NCI-H1417 (cell line): Measurements from ENCODE around the gene SPG7.

Experiments
- DNase-seq, 3 experiments: peaks; one replicate each; lab custom pipeline; 2025; lab: John Stamatoyannopoulos, UW

SPG7 gene

DNA sequence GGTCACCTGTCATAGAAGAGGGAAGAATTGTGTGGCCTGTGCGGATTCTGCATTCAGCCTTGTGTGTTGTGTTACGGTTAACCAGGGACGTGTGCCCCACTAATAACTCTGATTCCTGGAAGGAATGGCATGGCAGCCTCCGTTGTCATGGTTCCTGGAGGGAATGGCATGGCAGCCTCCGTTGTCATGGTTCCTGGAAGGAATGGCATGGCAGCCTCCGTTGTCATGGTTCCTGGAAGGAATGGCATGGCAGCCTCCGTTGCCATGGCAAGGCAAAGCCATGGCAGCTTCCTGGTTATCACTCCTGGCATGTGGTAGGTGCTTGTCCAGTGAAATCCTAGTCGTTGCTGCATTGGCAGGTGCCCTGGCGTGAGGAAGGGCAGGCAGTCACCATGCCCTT, 8.9 kb downstream of the SPG7 start:
- DNase-seq, result no peak

DNA sequence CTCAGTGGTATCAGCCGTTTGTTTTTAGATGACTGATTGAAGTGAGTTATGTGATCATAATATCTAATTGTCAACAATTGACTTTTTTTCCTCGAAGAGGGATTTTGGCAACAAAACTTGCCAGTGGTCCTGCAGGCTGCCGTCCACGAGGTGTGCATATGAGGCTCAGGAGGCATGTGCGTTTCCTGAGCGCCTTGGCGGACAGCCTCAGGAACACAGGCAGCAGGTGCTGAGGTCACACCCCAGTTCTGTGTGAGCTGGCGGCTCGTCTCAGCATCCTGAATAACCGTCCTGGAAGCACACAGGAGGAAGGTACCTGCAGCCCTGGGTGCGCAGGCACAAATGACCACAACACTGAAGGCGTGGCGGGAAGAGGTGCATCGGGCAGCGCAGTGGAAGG, 11.7 kb downstream of the SPG7 start:
- DNase-seq, result no peak

DNA sequence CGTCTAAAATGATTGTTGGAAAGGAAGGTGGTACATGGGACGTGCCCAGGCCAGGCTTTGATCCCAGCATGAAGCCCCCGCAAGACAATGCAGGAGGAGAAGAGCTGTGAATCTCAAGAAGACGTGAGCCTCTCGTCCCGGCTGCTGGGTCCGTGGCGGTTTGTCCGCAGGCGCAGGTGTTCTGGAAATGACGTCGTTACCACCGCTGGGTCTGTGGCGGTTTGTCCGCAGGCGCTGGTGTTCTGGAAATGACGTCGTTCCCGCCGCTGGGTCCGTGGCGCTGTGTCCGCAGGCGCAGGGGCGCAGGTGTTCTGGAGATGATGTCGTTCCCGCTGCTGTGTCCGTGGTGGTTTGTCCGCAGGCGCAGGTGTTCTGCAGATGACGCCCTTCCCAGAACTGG, 14.1 kb downstream of the SPG7 start:
- no peak for DNase-seq

DNA sequence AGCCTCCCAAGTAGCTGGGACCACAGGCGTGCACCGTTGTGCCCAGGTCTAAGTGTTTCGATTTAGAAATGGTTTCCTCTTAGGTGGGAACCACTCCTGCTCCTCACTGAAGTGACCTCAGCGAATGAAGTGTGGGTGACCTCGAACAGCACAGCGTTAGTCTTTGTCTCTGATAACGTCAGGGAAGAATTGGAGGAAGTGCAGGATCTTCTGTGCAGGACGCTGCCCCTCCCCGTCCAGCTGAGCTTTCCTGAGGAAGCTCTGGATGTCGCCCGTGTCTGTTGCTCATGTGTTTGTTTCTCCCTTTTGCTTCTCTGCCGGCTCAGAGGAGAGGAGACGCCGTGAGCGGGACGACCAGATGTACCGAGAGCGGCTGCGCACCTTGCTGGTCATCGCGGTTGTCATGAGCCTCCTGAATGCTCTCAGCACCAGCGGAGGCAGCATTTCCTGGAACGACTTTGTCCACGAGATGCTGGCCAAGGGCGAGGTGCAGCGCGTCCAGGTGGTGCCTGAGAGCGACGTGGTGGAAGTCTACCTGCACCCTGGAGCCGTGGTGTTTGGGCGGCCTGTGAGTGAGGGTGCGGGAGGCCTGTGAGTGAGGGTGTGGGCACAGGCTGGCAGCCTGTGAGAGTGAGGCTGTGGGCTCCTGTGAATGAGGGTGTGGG, 15.6 kb downstream of the SPG7 start:
- DNase-seq, result no peak

DNA sequence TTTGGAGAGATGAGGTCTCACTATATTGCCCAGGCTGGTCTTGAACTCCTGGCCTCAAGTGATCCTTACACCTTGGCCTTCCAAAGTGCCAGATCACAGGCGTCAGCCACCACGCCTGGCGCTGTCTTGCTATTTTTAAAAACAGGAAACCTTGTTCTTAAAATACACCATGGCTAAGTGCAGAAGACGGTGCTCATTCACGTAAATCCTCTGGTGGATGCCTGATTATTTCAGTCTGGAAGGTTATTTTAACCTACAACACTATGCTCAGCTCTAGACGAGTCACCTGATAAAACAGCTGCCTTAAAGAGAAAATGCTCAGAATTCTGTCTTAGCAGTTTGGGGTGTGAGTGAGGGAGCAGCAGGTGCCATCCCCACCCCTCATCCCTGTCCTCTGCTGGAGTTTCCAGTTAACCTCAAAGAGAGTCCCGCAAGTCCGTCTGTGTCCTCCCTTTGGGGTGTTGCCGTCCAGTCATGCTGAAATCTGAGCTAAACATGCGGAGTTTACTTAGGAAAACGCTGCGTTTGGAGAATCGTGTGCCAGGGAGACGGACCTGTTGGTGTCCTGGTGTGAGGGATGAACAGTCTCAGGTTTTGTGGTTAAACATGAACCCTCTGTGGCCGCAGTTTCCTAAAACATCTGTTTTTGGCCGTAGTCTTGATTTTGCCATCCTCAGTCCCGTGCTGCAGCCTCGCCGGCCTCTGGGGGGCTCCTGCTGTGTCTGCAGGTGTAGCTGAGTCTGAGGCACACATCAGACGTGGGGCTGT, 17.1 kb downstream of the SPG7 start:
- DNase-seq, result no peak

DNA sequence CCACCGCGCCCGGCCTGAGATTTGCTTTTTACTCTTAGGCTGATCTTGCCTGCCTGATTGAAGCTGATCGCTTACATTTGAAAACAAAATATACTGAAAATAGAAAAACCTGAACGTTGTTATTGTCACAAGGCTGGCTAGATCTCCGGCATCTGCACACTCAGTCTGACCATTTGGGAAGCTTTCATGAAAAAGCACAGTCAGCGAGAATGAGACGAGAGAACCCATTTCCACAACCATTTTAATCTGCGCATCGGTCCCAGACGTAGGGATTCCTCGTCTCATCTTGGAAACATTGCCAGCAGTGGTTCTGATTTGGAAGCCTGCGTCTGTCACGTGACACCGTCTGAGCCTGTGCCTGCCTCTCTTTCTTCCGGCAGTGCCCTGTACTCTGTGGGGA, 20.9 kb downstream of the SPG7 start:
- no peak for DNase-seq

DNA sequence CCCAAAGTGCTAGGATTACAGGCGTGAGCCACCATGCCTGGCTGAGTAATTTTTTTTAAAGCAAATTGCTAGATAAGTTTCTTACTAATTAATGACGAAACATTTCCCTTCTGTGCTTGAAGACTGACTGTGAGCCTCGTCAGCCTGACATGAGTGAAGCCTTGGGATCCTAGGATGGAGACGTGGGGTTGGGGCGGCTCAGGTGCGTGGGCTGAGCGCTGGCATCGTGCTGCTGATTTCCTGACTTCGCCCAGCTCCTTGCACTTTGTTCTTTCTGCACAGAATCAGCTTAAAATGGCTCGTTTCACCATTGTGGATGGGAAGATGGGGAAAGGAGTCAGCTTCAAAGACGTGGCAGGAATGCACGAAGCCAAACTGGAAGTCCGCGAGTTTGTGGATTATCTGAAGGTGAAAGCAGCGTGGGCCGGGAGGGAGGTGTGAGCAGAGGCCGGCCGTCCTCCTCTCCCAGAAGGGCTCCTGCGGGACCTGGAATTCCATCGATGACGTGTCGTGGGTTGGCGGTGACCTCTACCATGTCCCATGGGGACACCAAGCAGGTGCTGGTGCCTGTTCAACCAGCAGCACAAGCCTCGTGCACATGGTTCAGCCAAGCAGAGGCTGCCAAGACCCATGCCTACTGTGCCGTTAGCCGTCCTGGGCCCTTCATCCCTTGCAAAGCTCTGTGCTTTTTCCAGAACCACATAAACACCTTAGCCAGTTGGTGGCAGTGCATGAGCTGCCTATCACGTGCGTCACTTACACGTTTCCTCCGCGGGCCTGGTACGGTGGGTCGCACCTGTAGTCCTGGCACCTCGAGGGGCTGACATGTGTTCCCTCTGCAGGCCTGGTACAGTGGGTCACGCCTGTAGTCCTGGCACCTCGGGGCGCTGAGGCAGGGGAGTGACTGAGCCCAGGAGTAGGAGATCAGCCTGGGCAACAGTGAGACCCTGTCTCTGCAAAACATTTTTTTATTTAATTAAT, 22.5 kb downstream of the SPG7 start:
- DNase-seq, result no peak

DNA sequence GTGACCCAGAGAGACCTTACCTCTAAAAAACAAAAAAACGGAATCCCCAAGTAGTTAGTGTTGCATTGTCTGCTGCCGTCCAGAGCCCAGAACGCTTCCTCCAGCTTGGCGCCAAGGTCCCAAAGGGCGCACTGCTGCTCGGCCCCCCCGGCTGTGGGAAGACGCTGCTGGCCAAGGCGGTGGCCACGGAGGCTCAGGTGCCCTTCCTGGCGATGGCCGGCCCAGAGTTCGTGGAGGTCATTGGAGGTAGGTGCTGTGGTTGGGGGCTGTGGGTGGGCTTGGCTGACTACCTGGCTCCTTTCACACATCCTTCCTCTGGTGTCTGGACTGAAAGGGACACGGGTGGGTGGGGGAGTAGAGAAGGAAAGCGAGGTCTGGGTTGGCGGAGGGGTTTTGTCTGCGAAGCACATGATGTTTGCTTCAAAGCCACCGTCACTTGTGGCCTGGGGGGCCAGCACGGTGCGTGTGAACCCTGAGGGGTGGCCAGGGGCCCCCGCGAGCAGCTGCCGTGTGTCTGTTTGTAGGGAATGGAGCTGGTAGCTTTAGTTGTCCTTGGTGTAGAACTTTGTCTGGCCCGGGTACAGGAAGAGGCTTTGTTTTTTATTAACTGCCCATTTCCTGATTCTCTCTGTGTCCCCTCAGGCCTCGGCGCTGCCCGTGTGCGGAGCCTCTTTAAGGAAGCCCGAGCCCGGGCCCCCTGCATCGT, 23.8 kb downstream of the SPG7 start:
- no peak for DNase-seq

DNA sequence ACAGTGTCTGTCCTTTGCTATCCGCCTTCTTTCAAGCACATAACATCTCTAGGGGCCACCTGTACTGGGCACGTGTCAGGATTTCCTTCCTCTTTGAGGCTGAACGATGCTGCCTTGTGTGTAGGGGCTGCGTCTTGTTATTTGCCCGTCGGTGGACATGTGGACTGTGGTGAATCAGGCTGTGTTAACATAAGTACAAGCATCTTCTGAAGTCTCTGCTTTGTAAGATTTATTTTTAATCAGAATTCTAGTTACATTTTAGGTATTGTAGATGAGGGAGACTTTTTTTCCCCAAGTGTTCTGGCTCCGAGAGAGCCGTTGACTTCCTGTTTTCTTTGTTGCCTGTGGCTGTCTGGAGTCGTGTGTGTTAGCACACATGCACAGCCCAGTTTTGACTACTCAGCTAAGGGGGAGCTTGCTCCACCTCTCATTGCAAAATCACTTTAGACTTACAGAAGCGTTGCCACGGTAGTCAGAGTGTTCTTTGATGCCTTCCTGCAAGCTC, 26.1 kb downstream of the SPG7 start:
- DNase-seq, result no peak

DNA sequence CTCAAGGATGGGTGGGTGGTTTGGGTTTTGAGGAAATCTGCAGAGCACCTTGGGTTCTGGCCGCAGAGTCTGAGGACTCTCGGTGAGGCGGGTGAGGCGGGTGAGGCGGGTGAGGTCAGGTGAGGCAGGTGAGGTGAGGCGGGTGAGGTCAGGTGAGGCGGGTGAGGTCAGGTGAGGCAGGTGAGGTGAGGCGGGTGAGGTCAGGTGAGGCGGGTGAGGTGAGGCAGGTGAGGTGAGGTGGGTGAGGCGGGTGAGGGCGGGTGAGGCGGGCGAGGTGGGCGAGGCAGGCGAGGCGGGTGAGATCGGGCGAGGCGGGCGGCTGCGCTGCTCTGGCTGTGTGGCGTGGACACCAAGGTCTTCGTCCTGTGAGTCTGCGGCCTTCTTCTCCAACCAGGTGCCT, 28.2 kb downstream of the SPG7 start:
- no peak for DNase-seq

DNA sequence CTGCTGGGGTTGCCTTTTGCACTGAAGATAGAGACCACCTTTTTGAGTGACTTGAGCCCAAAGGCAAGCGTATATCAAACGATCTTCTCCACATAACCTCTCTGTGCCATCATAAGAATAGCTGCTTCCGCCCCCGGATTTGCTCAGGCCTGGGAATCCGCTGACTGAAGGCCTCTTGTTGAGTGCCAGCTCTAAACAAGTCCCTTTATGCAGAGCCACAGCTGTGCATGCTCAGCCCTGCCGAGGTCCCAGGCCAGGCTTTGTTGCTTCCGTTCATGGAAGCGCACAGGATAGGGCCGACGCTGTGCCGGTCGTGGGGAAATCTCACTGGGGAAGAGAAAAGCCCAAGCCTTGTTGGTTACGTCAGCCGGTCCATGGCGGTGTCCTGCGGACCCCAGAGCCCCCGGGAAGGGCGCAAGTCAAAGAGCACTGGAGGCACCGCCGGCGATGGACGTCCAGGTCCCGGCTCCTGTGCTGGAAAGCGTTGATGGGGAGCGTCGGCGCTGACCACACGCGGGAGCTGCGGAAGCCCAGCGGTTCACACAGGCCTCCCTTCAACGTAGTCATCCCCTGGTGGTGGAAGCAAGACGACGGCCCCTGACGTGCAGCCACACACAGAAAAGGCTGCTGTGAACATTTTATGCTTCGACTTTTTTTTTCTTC, 28.8 kb downstream of the SPG7 start:
- no peak for DNase-seq

DNA sequence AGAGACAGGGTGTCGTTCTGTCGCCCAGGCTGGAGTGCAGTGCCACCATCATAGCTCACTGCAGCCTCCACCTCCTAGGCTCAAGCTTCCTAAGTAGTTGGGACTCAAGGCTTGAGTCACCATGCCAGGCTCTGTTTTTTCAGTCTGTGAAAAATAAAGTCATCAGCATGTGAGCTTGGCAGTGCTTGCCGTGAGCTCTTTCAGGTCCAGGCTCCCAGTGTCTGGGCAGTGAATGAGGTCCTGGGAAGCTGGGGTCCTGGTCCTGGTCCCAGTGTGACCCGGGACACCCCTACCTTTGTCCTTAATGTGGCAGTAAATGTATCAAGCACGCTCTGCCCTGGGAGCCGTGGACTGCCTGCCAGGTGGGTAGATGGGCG, 29.3 kb downstream of the SPG7 start:
- DNase-seq, result no peak

DNA sequence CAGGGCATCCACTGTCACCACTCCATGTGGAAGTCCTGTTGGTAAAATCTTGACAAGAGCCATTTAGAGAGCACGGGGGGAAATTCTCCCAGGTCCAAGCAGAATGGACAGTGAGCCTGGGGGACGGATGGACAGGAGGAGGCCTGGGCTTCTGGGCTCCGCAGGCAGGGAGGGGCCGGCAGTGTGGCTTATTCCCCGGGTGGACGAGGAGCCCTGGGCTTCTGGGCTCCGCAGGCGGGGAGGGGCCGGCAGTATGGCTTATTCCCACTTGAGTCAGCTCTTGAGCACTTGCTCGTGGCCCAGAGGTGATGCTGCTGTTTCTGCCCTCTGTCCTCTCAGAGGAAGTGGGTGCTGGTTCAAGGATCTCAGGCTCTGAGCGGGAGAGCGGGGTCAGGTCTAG, 30.1 kb downstream of the SPG7 start:
- DNase-seq, result no peak

DNA sequence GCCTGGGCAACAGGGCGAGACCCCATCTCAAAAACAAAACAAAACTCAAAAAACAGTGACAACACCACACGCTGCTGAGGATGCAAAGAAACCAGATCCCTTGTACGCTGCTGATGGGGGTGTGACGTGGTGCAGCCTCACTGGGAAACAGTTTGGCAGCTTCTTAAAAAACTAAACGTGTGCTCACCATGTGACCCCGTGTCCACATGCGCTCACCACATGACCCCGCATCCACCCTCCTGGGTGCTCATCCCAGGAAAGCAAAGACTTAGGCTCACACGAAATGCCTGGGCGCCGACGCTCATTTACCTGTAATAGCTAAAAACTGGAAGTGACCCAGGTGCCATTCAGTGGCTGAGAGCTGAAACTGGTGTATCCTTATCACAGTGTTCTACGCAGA, 32.4 kb downstream of the SPG7 start:
- DNase-seq, result no peak

DNA sequence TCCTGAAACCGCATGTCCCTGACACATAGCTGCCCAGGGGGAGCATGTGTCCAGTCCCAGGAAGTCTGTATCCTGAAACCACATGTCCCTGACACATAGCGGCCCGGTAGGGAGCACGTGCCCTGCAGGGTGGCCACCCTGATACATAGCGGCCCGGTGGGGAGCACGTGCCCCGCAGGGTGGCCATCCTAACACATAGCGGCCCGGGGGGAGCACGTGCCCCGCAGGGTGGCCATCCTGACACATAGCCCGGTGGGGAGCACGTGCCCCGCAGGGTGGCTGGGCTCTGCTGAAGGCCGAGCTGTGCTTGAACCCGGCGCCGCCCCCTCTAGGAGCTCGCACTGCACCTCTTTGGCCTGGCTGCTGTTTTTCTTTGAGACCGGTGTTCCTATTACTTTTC, 33.6 kb downstream of the SPG7 start:
- no peak for DNase-seq

DNA sequence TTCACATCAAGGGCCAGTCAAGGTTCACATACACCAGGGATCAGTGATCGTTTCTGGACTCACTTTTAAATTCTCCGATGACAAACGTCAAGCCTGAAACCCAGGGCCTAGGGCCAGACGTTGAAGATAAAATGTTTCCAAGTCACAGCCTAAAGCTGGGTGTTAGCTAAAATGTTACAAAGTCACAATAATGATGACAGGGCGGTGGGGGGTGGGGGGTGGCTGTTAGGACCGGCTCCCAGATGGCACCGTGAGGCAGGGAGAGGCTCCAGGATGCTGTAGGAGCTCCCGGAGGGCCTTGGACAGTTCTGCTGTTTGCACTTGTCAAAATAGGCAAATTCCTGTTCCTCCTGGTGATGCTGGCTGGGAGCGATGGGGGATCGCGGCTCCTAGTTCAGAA, 35.9 kb downstream of the SPG7 start:
- no peak for DNase-seq

DNA sequence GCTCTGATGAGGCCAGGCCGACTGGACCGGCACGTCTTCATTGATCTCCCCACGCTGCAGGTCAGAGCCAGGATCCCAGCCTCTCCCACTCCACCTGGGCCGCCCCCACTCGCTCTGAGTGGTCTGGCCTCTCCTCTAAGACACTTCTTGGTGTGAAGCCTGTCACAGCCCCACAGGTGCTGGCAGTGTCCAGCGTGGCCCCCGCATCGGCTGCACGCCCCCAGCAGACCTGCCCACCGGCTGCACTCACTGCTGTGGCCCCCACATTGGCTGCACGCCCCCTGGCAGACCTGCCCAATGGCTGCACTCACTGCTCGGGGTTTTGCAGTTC, 36.5 kb downstream of the SPG7 start:
- DNase-seq, result no peak

DNA sequence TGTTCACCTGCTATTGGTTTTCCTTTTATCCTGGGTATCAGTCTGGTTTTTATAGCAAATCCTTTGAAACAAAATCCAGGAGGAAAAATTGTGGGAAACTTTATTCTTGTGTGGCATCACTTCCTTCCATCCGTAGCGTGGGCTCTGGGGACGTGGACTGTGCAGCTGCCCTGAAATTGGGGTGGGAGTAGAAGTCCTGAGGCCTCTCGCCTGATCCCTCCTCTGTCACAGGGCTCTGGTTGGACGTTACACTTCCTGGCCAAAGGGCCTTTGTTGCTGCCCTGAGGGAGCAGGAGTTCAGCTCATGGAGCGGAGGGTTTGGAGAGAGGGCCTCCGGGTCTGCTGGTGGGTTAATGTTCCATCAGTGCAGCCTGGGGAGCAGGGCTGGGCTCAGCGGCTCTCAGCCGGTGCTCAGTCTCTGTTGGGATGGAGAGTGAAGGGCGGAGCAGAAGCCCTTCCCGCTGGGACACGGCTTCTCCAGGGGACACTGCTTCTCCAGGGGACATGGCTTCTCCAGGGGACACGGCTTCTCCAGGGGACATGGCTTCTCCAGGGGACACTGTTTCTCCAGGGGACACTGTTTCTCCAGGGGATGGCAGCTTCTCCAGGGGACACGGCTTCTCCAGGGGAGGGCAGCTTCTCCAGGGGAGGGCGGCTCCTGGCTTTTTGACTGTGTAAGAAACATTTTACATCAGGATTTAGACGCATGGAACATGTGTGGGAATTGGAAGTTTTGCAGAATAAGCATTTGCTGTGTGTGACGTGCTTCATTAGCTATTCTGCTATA, 37.0 kb downstream of the SPG7 start:
- DNase-seq, result no peak

DNA sequence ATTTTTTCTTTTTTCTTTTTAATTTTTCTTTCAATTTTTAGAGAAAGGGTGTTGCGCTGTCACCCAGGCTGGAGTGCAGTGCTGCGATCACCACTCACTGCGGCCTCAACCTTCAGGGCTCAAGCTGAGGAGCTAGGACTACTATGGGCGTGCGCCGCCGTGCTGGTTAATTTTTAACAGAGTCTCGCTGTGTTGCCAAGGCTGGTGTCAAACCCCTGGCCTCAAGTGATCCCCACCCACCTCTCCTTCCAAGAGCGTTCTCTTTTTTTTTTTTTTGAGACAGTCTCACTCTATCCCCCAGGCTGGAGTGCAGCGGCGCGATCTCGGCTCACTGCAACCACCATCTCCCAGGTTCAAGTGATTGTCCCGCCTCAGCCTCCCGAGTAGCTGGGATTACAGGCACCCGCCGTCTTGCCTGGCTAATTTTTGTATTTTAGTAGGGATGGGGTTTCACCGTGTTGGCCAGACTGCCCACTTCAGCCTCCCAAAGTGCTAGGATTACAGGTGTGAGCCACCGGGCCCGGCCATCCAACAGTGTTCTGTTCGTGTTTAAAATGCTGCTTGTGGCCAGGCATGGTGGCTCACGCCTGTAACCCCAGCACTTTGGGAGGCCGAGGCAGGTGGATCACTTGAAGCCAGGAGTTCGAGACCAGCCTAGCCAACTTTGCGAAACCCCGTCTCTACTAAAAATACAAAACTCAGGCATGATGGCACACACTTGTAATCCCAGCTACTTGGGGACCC, 37.8 kb downstream of the SPG7 start:
- DNase-seq, result no peak

DNA sequence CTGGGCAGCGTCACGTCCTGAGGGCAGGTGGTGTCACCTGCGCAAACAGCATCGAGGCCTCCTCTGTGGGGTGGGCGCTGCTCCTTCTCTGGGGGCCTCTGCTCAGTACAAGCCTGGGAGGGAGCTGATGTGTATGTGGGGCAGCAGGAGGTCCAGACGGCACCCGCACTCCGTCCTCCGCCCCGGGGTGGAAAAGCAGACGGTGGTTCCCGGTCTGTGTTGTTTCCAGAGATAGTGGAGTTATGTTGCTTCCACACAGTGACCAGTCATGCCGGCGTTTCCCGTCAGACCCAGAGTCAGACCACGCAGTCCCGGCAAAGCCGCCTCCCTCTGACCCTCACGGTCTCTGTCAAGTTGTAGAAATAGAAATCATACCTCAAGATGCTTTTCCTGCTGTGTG, 38.6 kb downstream of the SPG7 start:
- DNase-seq, result no peak
